Transverse colon (tissue), 4 donors: ENCODE measurements around the gene IER5.

ENCODE experiments used
- EP300 ChIP-seq: sonication (generic); formaldehyde crosslinking; IDR thresholded peaks from one replicate; pipeline ENCODE4 v1.6.1; 2017; ENCODE audit warnings: antibody characterized with exemption, low read depth
- POLR2A ChIP-seq: fragments of 450-650 bp; IDR thresholded peaks from one replicate; pipeline ENCODE4 v1.6.1; 2016; ENCODE audit warnings: antibody characterized with exemption, mild to moderate bottlenecking, moderate library complexity
- POLR2AphosphoS5 ChIP-seq, 3 donors: sonication (generic); formaldehyde crosslinking; IDR thresholded peaks; one replicate each; pipeline ENCODE4 v1.6.1; 2016; ENCODE audit warnings: antibody characterized with exemption in 3 of 3
- TF ChIP-seq, protein P1 (sequence below), 5 experiments: fragments of 200-600 bp in 3 of 5; fragments of 450-650 bp in 2 of 5; sonication (generic) in 3 of 5; IDR thresholded peaks; 1 replicate in 2 of 5; 2 replicates in 3 of 5; pipeline ENCODE4 v1.5.1; 2016 to 2017; ENCODE audit warnings: antibody characterized with exemption in 5 of 5, inconsistent platforms in 3 of 5, mild to moderate bottlenecking in 2 of 5, moderate library complexity in 1 of 5

DNA sequence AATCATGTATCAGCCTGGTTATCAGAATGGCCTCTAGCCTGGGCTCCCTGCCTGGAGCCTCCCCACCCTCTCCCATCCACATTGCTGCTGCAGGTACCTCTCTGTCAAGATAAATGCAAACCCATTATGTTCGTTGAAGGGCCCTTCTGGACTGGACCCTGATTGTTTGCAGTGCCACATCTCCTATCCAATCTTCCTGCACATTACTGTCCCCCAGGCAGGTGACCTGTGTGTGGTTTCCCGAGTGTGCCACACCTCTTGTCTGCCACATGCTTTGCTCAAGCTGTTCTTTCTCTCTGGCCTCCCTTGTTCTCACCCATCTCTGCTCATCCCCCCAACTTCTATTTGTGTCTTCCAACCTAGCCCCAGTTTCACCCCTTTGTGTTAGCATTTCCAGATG lies 32.4 kb downstream of the IER5 start:
- no peak for TF ChIP-seq POLR2AphosphoS5 (IDR thresholded peaks at IDR 0.05)
- TF ChIP-seq, protein P1, sequence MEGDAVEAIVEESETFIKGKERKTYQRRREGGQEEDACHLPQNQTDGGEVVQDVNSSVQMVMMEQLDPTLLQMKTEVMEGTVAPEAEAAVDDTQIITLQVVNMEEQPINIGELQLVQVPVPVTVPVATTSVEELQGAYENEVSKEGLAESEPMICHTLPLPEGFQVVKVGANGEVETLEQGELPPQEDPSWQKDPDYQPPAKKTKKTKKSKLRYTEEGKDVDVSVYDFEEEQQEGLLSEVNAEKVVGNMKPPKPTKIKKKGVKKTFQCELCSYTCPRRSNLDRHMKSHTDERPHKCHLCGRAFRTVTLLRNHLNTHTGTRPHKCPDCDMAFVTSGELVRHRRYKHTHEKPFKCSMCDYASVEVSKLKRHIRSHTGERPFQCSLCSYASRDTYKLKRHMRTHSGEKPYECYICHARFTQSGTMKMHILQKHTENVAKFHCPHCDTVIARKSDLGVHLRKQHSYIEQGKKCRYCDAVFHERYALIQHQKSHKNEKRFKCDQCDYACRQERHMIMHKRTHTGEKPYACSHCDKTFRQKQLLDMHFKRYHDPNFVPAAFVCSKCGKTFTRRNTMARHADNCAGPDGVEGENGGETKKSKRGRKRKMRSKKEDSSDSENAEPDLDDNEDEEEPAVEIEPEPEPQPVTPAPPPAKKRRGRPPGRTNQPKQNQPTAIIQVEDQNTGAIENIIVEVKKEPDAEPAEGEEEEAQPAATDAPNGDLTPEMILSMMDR (IDR thresholded peaks at IDR 0.05): no peak
- no peak for TF ChIP-seq POLR2A
- TF ChIP-seq EP300: no peak
